Liver (tissue), 9 donors: ENCODE data around the gene MUSK. TPM values are rescaled to one million over a fixed set of nuclear protein-coding genes. Genes with fewer than 3 reads are reported as not detected.

Source experiments
- DNase-seq: peaks from one replicate; pipeline ENCODE4 v3.0.0-alpha.2; 2017; ENCODE audit warnings: low spot score
- H3K27ac ChIP-seq, 2 donors: one replicate each; pipeline ENCODE4 v1.7.0; 2013; ENCODE audit warnings: inconsistent platforms in 2 of 2, low read length in 2 of 2, control low read depth in 1 of 2, low read depth in 1 of 2, mild to moderate bottlenecking in 1 of 2
- H3K27me3 ChIP-seq, 4 donors: one replicate each; pipeline versions ENCODE4 v1.6.1 to v1.7.0; 2013; ENCODE audit warnings: low read length in 3 of 4, inconsistent platforms in 1 of 4, mild to moderate bottlenecking in 1 of 4, moderate library complexity in 1 of 4; ENCODE audit not compliant: control insufficient read depth in 4 of 4, insufficient read depth in 4 of 4
- H3K36me3 ChIP-seq, 4 donors: one replicate each; pipeline versions ENCODE4 v1.6.1 to v1.7.0; 2013; ENCODE audit warnings: low read length in 3 of 4, mild to moderate bottlenecking in 3 of 4, low read depth in 1 of 4, moderate library complexity in 1 of 4; ENCODE audit not compliant: control insufficient read depth in 4 of 4, insufficient read depth in 3 of 4
- H3K4me1 ChIP-seq, 4 donors: one replicate each; pipeline versions ENCODE4 v1.6.1 to v1.7.0; 2013; ENCODE audit warnings: low read length in 3 of 4, mild to moderate bottlenecking in 3 of 4, moderate library complexity in 1 of 4; ENCODE audit not compliant: control insufficient read depth in 4 of 4, insufficient read depth in 4 of 4
- H3K4me3 ChIP-seq, 3 donors: one replicate each; pipeline versions ENCODE4 v1.6.1 to v1.7.0; 2013; ENCODE audit warnings: low read length in 3 of 3, control low read depth in 1 of 3, low read depth in 1 of 3, mild to moderate bottlenecking in 1 of 3
- H3K9ac ChIP-seq, 2 donors: one replicate each; pipeline ENCODE4 v1.7.0; 2013; ENCODE audit warnings: low read length in 2 of 2, mild to moderate bottlenecking in 2 of 2, moderate library complexity in 2 of 2, control low read depth in 1 of 2, low read depth in 1 of 2
- H3K9me3 ChIP-seq, 4 donors: one replicate each; pipeline versions ENCODE4 v1.6.1 to v1.7.0; 2013; ENCODE audit warnings: low read length in 3 of 4; ENCODE audit not compliant: control insufficient read depth in 4 of 4
- ATF3 ChIP-seq: IDR thresholded peaks from 2 replicates; pipeline ENCODE4 v1.6.1; 2016; ENCODE audit warnings: antibody characterized with exemption
- CTCF ChIP-seq: fragments of 150-350 bp; IDR thresholded peaks from 2 replicates; pipeline ENCODE4 v1.5.1; 2017; ENCODE audit warnings: improper control_type of control experiment, low read depth, low read length; ENCODE audit not compliant: missing input control
- EGR1 ChIP-seq, 2 donors: IDR thresholded peaks; 2 replicates each; pipeline ENCODE4 v1.6.1; 2016 to 2018; ENCODE audit warnings: antibody characterized with exemption in 2 of 2, low read depth in 2 of 2
- FOXA1 ChIP-seq: IDR thresholded peaks from 2 replicates; pipeline ENCODE4 v1.6.1; 2016; ENCODE audit warnings: antibody characterized with exemption
- FOXA2 ChIP-seq: IDR thresholded peaks from 2 replicates; pipeline ENCODE4 v1.6.1; 2016; ENCODE audit warnings: antibody characterized with exemption
- GABPA ChIP-seq, 2 donors: IDR thresholded peaks in 1 of 2; conservative IDR thresholded peaks in 1 of 2; 2 replicates each; pipeline ENCODE4 v1.6.1; 2016; ENCODE audit warnings: antibody characterized with exemption in 2 of 2, mild to moderate bottlenecking in 1 of 2, moderate library complexity in 1 of 2
- HNF4A ChIP-seq, 2 donors: conservative IDR thresholded peaks; 2 replicates each; pipeline ENCODE4 v1.6.1; 2016; ENCODE audit warnings: antibody characterized with exemption in 2 of 2, mild to moderate bottlenecking in 2 of 2
- HNF4G ChIP-seq: IDR thresholded peaks from 2 replicates; pipeline ENCODE4 v1.6.1; 2016; ENCODE audit warnings: antibody characterized with exemption
- JUND ChIP-seq, 2 donors: IDR thresholded peaks; 2 replicates each; pipeline ENCODE4 v1.6.1; 2016; ENCODE audit warnings: antibody characterized with exemption in 2 of 2
- MAX ChIP-seq: IDR thresholded peaks from 2 replicates; pipeline ENCODE4 v1.6.1; 2016; ENCODE audit warnings: antibody characterized with exemption
- NR2F2 ChIP-seq: IDR thresholded peaks from 2 replicates; pipeline ENCODE4 v1.6.1; 2016; ENCODE audit warnings: antibody characterized with exemption
- RAD21 ChIP-seq, 2 donors: IDR thresholded peaks; 2 replicates each; pipeline ENCODE4 v1.6.1; 2016; ENCODE audit warnings: antibody characterized with exemption in 2 of 2, mild to moderate bottlenecking in 2 of 2
- REST ChIP-seq: IDR thresholded peaks from 2 replicates; pipeline ENCODE4 v1.6.1; 2016; ENCODE audit warnings: antibody characterized with exemption, mild to moderate bottlenecking
- RXRA ChIP-seq, 2 donors: IDR thresholded peaks; 2 replicates each; pipeline ENCODE4 v1.6.1; 2017 to 2018; ENCODE audit warnings: antibody characterized with exemption in 2 of 2, mild to moderate bottlenecking in 1 of 2
- SP1 ChIP-seq: IDR thresholded peaks from 2 replicates; pipeline ENCODE4 v1.6.1; 2018; ENCODE audit warnings: antibody characterized with exemption, mild to moderate bottlenecking
- TAF1 ChIP-seq: conservative IDR thresholded peaks from 2 replicates; pipeline ENCODE4 v1.6.1; 2016; ENCODE audit warnings: antibody characterized with exemption, mild to moderate bottlenecking
- YY1 ChIP-seq: IDR thresholded peaks from 2 replicates; pipeline ENCODE4 v1.6.1; 2016; ENCODE audit warnings: antibody characterized with exemption, mild to moderate bottlenecking
- ZBTB33 ChIP-seq: IDR thresholded peaks from 2 replicates; pipeline ENCODE4 v1.6.1; 2016; ENCODE audit warnings: antibody characterized with exemption
- WGBS: extraction: QIAGEN DNeasy Blood & Tissue Kit; methylation state at CpG from one replicate; pipeline ENCODE4 v1.1.7; 2013; 5-methylcytosine and 5-hydroxymethylcytosine counted together
- polyA plus RNA-seq, 2 donors: library from polyadenylated mRNA; stranded (reverse) in 1 of 2; unstranded in 1 of 2; fragments of 200-250 nt in 1 of 2; fragments of >200 nt in 1 of 2; fragmentation: Nextera tagmentation in 1 of 2; extraction: Ambion mirVana in 1 of 2; gene quantifications; one replicate each; pipeline versions ENCODE4 v1.2.1 to v1.2.3, GENCODE V29; 2013 to 2015
- total RNA-seq, 2 donors: library from RNA; depleted of rRNA; stranded (reverse); fragments of >200 nt; gene quantifications; one replicate each; pipeline ENCODE4 v1.2.3, GENCODE V29; 2014
- donor health status: healthy.
- donor health status: healthy.
- donor health status: healthy.
- donor health status: healthy.
- donor health status: healthy.

Gene MUSK
- total RNA-seq: under 1 TPM; 0.05 to 0.17 TPM
- polyA plus RNA-seq: under 1 TPM in 1 of 2 donors, not detected in 1; 0.10 TPM

- Histone ChIP-seq H3K9ac (no peak within 1 kb of the TSS), H3K9me3 (no peaks in the 10 kb centered on the region), H3K4me1 (no peaks in the 10 kb centered on the region), H3K4me3 (no peak within 1 kb of the TSS), H3K27ac (no peak within 1 kb of the TSS), H3K27me3 (peaks cover 0 to 2% (median 0%) of the 10 kb centered on the region in 4 donors), H3K36me3 (no peaks in the 10 kb centered on the region)
- WGBS: 82% methylated on average over 8 of the region's 8 CpGs
- no peak for TF ChIP-seq ATF3
- TF ChIP-seq ZBTB33: no peak
- TF ChIP-seq HNF4G: no peak
- no peak for TF ChIP-seq FOXA2
- TF ChIP-seq TAF1: no peak
- TF ChIP-seq MAX: no peak
- no peak for TF ChIP-seq REST
- TF ChIP-seq EGR1 (IDR thresholded peaks at IDR 0.05; ENCODE audit: low read depth in 2 of 2): no peak
- TF ChIP-seq HNF4A (conservative IDR thresholded peaks at IDR 0.05): no peak
- no peak for TF ChIP-seq RAD21 (IDR thresholded peaks at IDR 0.05)
- TF ChIP-seq GABPA (IDR thresholded peaks at IDR 0.05 in 1 of 2, conservative IDR thresholded peaks at IDR 0.05 in 1 of 2): no peak
- no peak for TF ChIP-seq YY1
- TF ChIP-seq RXRA (IDR thresholded peaks at IDR 0.05): no peak
- TF ChIP-seq CTCF: no peak
- no peak for TF ChIP-seq JUND (IDR thresholded peaks at IDR 0.05)
- no peak for TF ChIP-seq FOXA1
- no peak for TF ChIP-seq SP1
- no peak for TF ChIP-seq NR2F2
- no peak for DNase-seq
Observed at GRCh38 chr9:110668570-110669167, at the start of gene MUSK. Gene MUSK, plus strand, starts transcription at chr9:110668791. Its CDS starts 114 bp downstream, at chr9:110668905.
